Stimulated activated CD4-positive, alpha-beta T cell treated with anti-CD3 and anti-CD28 coated beads, Interleukin-4, amount 100 ng/mL, for 1 hour (primary cell): Measurements from ENCODE around the gene ARHGEF28.

Source experiments
- DNase-seq: peaks from one replicate; pipeline ENCODE4 v3.0.0-alpha.2; 2020

Gene ARHGEF28

DNA sequence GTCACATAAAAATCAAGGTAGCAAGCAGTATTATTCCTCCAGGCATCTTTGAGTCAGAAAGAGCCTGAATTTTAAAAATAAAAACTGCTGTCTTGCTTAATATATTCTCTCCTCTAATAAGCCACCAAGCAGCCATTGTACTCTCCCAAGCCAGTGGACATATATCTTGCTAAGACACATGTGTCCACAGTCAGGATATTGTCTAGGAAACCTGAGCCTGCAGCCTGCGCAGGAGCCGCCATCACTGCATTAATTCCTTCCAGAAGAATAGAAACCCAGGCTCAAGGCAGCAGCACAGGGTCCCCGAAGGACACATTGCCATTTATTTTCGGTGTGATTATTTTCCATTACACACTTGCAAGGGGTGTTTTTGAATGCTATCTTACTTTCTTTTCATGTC lies 345.3 kb downstream of the ARHGEF28 start:
- no peak for DNase-seq

DNA sequence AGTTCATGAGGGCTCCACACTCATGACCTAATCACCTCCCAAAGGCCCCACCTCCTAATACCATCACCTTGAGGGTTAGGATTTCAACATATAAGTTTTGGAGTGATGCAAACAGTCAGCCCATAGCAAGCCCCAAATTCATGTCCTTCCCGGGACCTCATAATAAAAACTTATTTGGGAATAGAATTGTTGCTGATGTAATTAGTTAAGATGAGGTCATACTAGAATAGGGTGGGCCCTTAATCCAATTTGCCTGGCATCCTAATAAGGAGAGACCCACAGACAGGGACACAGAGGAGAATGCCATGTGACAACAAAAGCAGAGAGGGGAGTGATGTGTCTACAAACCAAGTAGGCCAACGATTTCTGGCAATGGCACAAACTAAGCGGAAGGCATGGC lies 347.1 kb downstream of the ARHGEF28 start:
- no peak for DNase-seq

DNA sequence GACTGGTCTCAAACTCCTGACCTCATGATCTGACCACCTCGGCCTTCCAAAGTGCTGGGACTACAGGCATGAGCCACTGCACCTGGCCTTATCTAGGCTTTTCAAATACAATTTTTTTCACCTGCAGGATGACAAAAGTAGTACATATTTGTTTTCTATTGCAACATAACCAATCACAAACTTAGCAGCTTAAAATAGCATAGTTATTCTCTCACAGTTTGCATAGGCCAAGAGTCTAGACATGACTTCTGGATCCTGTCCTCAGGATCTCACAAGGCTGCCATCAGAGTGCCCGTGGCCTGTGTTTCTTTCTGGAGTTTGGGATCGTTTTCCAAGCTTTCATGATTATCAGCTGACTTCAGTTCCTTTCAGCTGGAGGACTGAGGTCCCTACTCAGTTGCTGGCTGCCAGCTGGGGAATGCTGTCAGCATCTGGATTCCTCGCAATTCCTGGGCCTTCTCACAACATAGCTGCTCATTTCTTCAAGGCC lies 348.9 kb downstream of the ARHGEF28 start:
- no peak for DNase-seq

DNA sequence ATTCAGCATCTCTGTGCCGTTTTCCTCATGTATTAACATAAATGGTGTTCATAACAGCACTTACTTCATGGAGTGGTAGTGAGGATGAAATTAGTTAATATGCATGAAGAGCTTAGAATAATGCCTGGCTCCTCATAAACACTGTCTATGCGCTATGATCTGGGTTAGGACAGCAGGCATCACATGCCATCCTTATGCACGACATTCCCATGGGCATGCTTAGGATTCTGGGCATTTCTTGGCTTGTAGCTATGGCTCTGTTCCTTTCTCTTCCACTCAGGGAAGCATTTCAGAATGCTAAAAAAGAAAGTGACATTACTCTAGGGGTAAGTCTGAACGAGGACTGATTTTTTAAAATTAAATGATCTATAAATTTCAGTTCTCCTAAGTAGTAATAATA lies 349.8 kb downstream of the ARHGEF28 start:
- DNase-seq, result no peak

DNA sequence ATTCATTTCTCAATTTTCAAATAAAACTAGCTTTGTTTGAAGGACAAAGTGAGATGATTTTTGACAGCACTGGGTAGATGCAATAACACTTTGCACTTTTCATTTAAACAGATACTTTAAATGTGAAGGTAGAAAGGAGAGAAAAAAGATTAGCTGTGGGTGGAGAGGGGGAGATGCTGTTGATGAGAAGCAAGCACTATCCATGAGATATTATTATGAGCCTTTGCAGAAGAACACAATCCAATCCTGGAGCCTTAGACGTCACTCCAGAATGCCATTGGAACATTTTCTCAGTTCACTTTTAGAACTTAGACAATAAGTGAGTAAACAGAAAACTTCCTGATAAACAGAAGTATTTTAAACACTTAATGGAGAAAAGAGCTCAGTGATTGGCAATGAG lies 351.1 kb downstream of the ARHGEF28 start:
- DNase-seq, result no peak

DNA sequence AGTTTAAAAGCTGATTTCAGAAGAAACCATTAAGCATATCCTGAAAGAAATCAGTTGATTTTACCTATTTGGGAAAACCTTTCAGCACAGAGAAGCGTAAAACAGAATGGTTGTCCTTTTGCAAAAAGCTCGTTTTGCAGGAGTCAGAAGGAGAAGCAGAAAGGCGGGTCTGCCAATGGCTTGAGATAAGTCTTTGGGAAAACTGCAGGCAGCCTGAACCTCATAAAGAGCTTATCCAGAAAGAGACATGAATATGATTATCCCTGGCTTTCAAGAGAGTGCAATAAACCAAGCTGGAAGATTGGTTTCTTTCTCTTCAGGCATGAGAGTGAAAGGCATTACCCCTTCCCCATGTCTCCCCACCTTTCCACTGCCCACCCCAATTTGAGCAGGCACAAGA lies 353.3 kb downstream of the ARHGEF28 start:
- no peak for DNase-seq

DNA sequence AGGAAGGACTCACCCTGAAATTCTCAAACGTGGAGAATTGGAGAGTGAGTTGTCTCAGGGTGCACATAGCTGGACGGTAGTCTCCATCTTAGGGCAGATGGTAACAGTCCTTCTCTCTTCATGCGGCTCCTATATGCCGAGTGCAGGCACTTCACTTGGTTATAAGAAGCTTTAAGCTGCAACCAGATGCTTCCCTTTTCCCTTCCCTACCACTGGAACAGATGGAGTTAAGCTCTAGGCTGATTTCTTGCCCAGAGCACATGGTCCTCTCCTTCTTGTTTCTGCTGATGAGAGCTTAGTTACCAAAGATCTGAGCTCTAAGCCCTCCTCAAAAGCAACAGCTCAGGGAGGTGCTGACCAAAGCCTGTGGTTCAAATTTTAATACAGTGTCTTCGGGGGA lies 355.7 kb downstream of the ARHGEF28 start:
- no peak for DNase-seq

DNA sequence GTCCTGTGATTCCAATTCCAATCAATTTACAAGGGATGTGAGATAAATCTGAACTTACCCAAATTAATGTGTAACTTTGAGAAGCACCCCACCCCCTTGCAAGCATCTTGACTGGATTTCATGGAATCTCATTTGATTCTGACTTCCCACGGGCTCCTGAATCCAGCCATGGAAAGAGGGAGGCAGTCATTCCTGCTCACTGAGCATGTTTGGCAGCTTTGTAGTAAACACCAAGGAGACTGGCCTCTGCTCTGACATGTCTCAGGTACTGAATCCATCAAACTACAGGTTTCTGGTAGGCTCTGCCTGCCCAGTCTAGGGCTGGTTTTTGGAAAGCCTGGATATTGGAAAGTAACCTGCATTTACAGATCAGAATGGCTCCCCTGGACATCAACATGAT lies 357.6 kb downstream of the ARHGEF28 start:
- DNase-seq, result no peak

DNA sequence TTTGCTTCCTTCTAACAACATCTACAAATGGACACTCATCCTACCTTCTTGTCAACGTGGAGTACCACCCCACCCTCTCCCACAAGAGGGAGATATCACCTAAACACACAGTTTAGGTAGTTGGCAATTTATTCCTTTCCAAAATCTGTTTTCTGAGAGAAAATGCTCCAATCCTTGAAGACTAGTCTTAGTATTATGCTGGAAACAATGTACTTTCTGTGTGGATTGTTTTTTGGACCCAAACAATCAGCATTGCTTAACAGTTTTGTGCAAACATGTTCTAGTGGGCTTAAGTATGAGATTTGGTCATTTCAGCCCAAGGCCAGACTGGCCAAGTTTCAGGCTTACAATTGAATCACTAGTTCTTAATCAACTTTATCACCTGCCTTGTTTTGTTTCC lies 359.1 kb downstream of the ARHGEF28 start:
- no peak for DNase-seq

DNA sequence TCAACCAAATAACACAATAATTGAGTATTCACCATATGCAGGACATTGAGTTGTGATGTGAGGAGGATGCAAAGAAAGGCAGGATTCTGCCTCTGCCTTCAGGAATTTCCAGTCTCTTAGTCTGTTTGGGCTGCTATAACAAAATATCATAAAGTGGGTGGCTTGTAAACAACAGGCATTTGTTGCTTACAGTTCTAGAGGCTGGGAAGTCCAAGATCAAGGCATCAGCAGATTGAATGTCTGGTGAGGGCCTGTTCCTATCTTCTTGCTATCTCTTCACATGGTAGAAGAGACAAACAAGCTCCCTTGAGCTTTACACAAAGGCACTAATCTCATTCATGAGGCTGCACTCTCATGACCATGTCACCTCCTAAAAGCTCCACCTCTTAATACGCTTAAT lies 360.7 kb downstream of the ARHGEF28 start:
- no peak for DNase-seq

DNA sequence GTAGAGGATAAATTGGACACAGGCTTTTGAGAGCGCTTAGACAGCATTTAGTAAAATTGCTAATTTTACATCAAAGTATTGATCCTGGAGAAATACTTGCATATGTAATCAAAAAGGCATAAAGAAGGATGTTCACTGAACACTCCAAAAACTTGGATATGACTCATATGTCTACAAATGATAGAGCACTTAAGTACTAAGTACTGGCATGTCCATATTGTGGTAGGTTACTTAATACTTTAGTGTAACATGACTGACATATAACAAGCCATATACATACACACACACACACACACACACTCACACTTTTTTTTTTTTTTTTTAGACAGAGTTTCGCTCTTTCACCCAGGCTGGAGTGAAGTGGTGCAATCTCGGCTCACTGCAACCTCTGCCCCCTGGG lies 361.9 kb downstream of the ARHGEF28 start:
- no peak for DNase-seq

DNA sequence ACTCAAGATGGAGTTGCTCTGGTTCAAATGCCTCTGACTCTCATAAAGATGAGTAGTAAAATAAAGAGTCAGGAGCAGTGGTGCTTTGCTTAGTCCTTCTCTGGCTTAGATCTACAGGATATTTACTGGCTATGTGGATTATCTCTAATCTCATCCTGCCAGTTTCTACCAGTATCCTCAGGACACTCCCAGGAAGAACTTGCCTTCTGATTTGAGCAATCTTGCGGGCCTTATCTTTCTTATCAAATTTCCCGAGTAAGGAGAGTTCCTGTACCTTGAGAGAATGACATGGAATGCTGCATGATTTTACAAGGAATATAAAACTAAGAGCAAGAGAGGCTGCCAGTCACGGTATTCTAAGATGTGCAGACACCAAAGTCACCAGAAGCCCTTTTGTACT lies 364.0 kb downstream of the ARHGEF28 start:
- DNase-seq, result no peak
